NCI-H2029 treated with DMSO at 0.1 percent for 48 hours (cell line): ENCODE measurements around the gene MRPL52.

Source experiments
- DNase-seq: peaks from one replicate; lab custom pipeline; 2025; lab: John Stamatoyannopoulos, UW

Gene MRPL52

DNA sequence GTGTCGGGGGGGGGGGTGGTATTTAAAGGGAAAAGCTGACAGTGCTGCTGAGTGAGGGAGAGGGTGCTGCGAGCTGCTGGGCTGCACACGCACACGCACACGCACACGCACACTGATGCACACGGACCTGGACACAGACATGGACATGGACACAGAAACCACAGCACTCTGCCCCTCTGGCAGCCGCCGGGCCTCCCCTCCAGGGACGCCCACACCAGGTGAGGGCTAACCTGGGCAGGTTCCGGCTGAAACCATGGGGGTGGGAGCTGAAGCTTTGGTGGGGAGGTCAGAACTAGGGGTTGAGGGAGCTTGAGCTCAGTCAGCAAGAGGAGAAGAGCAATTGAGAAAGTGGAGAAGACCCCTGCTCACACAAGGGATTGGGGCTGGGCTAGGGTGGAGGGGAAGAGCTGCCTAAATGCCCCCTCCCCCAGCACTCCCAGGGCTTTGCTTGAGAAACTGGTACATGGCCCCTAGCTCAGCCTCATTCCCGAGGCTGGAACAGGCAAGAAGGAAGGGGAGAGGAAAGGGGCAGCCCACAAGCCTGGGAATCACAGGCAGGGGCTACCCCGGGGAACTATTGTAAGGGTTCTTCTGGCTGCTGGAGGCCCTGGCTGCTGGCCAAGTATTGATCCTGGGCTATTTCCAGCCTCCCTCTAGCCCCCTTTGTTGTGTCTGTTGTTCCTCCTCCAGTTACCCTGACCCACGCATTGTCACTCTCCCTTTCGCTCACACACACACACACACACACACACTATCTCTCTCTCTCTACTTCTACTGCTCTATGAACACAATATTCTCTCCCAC is 53.7 kb downstream of the MRPL52 start, which contains the start of gene REM2:
TSS of gene REM2 (plus strand) at position 50 of the 804 bp plus-strand sequence. CDS start at position 116, 66 bp downstream.
- DNase-seq: peak; percentile 92

DNA sequence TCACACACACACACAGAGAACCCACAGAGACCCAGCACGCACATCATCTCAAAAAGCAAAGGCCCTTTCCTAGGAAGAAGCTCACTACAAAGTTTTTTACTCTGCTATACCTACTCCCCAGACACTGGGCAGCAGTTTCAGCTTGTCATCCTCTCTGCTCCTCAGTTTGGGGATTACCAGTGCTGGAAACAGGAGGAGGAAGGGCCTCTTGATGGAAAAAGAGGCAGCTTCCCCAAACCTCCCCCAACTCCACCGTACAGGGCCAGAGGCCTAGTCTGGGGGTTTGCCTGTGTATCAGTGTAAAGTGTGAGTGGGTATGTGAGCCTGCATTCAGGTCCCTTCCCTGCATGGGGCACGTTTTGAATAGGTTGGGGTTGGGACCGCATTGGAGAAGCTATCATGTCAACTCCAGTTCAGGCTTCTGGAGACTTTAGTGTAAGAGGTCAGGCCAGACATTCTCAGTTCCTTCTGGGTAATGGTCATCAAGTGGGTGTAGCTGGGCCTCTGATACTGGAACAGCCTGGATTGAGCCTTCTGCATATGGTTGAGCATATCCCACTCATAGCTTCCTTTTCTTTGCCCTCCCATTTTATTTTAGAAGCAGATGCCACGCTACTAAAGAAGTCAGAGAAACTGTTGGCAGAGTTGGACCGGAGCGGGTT is 54.5 kb downstream of the MRPL52 start:
- DNase-seq: no peak
